GM18909 (cell line): Measurements from ENCODE around the gene TPO.
A peak's percentile ranks its signal among the peaks of the same experiment; 100 is the strongest.
"Not testable (repeated sequence)": the region's sequence is repeated elsewhere in the genome, so short reads cannot be mapped to it uniquely, and the experiment has no call there.

Experiments
- ATAC-seq: cut with Tn5 transposase; IDR thresholded peaks from one replicate; pipeline ENCODE4 v1.9.1; 2021; ENCODE audit warnings: mild to moderate bottlenecking; ENCODE audit not compliant: unreplicated experiment, poor library complexity

Gene TPO

GRCh38 chr2:1413156-1413710 is at the start of gene TPO:
TPO (plus strand) TSS chr2:1413463; CDS start chr2:1414409, 946 bp downstream.
- no peak for ATAC-seq

- no peak for ATAC-seq
Measured at GRCh38 chr2:1366546-1367134, 46.6 kb upstream of the TPO start.

GRCh38 chr2:1367601-1368000 is 45.7 kb upstream of the TPO start:
- no peak for ATAC-seq

- ATAC-seq = no peak
Measured at GRCh38 chr2:1369905-1370304, 43.4 kb upstream of the TPO start.

GRCh38 chr2:1370461-1370860 is 42.8 kb upstream of the TPO start:
- no peak for ATAC-seq

GRCh38 chr2:1371082-1371481 is 42.2 kb upstream of the TPO start:
- ATAC-seq = no peak

- ATAC-seq = no peak
Measured at GRCh38 chr2:1373830-1374229, 39.4 kb upstream of the TPO start.

GRCh38 chr2:1374287-1374686 is 39.0 kb upstream of the TPO start:
- no peak for ATAC-seq

GRCh38 chr2:1375794-1376193 is 37.5 kb upstream of the TPO start:
- no peak for ATAC-seq

GRCh38 chr2:1377473-1377872 is 35.8 kb upstream of the TPO start:
- no peak for ATAC-seq

GRCh38 chr2:1378456-1379150 is 34.7 kb upstream of the TPO start:
- ATAC-seq = no peak

- no peak for ATAC-seq
Measured at GRCh38 chr2:1381644-1382043, 31.6 kb upstream of the TPO start.

- not testable (repeated sequence) for ATAC-seq
Measured at GRCh38 chr2:1387954-1388725, 25.1 kb upstream of the TPO start.

GRCh38 chr2:1390118-1390517 is 23.1 kb upstream of the TPO start:
- ATAC-seq = not testable (repeated sequence)

GRCh38 chr2:1393321-1393720 is 19.9 kb upstream of the TPO start:
- ATAC-seq = no peak

- no peak for ATAC-seq
Measured at GRCh38 chr2:1394709-1395408, 18.4 kb upstream of the TPO start.

- ATAC-seq = no peak
Measured at GRCh38 chr2:1397350-1397749, 15.9 kb upstream of the TPO start.

GRCh38 chr2:1398191-1398590 is 15.1 kb upstream of the TPO start:
- no peak for ATAC-seq

- peak; percentile 50 for ATAC-seq
Measured at GRCh38 chr2:1400943-1401735, 12.1 kb upstream of the TPO start.

GRCh38 chr2:1402064-1402463 is 11.2 kb upstream of the TPO start:
- ATAC-seq = no peak
